ENCODE results near the gene NTSR1.

NTSR1 gene

DNA sequence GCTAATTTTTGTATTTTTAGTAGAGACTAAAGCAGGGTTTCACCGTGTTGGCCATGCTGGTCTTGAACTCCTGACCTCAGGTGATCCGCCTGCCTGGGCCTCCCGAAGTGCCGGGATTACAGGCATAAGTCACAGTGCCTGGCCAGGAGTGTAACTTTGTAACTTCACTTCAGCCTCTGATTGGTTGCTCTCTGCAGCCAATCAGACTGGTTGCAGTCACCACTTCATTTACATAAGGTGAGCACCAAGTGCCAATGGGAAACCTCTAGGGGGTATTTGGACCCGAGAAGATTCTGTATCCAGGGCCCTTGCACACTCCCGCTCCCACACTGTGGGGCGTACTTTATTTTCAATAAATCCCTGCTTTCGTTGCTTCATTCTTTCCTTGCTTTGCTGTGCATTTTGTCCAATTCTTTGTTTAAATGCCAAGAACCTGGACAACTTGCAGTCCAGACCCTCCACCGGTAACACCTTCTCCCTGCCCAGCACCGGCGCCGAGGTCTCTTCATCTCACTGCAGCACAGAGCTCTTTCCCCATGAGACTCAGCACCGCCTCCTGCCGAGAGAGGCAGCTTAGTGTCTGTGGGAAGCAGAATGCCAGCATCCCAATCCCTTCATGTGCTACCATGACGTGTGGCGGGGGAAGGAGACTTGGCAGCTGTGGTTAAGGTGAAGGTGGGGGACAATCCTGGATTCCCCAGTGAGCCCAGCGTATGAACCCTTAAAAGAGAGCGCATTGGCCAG is 73.7 kb downstream of the NTSR1 start:
- DNase-seq (ENCODE audit: low read depth in 1 of 2, low spot score in 1 of 2) = no peak

DNA sequence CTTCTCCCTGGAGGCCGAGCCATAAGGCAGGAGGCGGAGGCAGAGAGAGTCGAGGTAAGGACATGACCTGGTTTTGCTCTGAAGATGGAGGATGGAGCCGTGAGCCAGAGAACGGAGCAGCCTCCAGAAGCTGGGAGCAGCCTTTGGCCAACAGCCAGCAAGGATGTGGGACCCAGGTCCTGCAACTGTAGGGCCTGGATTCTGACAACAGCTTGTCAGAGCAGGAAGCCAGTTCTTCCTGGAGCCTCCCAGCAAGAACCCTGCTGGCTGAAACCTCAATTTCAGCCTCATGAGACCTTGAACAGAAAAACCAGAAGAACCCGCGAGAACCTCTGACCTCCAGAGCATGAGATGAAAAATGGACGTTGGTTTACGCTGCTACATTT is 74.2 kb downstream of the NTSR1 start:
- DNase-seq (ENCODE audit: low read depth in 1 of 2, low spot score in 1 of 2) = no peak

DNA sequence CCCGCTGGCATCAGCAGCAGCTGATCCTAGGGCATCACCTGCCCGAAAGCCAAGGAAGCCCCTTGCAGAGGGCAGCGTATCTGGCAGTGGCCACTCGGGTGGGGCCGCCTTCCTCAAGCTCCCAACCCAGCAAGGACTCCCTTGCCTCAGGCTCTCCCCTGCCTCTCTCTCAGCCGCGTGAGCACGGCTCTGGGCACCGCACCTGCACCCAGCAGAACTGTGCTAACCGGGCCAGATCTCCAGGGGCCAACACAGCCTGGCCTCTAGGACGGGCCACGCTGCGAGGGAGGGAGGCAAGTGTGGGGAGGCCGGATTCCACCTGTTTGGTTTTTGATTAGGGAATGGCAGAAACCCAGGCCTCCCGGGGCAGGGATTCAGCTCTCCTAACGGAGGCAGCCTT is 75.9 kb downstream of the NTSR1 start:
- DNase-seq (ENCODE audit: low read depth in 1 of 2, low spot score in 1 of 2) = no peak

DNA sequence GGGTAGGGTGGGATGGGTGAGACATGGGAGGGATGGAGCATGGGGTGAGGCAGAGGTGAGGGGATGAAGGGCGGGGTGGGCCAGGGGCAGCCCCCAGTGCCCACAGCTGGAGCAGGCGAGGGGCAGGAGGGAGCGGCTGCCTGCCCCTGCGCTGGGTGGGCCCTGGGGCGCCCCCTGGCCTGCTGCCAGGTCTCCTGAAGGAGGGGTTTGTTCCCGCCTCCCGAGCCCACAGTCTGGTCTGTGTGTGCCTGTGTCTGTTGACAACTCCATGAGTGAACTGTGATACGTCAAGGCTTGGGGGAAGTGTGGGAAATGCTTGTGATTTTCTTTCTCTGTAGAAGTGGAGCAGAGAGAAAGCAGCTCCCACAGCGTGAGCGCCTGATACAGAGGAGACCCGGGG is 76.8 kb downstream of the NTSR1 start:
- no peak for DNase-seq (ENCODE audit: low read depth in 1 of 2, low spot score in 1 of 2)

DNA sequence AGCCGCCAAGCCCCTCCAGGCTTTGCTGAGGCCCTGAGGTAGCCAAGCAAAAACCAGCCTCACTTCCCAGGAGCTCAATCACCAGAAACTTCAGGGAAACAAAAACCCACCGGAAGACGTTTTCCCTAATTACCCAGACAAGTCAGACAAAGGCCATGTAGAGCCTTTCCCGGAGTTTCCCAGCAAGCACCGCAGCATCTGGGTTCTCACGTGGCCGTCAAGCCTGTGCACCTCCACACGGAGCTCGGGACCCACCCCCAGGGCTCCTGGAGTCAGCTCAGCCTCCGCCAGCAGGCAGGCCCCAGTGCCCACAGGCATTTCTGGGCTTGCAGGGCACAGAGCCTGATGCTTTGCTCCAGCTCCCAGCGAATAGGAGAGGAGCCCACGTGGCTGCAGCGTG is 77.5 kb downstream of the NTSR1 start:
- no peak for DNase-seq (ENCODE audit: low read depth in 1 of 2, low spot score in 1 of 2)

DNA sequence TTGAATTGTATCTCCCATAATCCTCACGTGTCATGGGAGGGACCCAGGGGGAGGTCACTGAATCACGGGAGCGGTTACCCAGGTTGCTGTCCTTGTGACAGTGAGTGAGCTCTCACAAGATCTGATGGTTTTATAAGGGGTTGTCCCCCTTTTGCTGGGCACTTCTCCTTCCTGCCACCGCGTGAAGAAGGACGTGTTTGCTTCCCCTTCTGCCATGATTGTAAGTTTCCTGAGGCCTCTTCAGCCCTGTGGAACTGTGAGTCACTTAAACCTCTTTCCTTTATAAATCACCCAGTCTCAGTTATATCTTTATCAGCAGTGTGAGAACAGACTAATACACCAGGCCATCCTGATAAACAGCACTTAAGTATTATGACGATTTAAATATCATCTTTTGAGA is 78.7 kb downstream of the NTSR1 start:
- no peak for DNase-seq (ENCODE audit: low read depth in 1 of 2, low spot score in 1 of 2)

DNA sequence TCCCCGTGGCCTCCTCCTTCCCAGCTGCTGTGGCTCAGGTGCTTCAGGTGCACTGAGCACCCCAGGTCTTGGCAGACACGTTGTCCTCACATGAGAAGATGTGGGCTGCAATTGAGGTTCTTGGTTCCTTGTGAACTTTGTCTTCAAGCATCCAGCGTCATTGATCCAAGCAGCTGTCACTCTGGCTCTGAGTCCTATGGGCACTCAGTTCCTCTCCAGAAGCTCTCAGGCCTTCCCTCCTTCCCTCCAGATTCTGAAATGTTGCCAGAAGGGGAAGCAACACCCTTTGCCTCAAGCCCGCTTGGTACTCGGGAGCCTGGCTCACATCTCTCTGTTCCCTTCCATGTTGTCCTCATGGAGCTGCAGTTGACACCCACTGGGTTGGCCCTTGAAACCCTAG is 79.2 kb downstream of the NTSR1 start:
- DNase-seq (ENCODE audit: low read depth in 1 of 2, low spot score in 1 of 2) = no peak

DNA sequence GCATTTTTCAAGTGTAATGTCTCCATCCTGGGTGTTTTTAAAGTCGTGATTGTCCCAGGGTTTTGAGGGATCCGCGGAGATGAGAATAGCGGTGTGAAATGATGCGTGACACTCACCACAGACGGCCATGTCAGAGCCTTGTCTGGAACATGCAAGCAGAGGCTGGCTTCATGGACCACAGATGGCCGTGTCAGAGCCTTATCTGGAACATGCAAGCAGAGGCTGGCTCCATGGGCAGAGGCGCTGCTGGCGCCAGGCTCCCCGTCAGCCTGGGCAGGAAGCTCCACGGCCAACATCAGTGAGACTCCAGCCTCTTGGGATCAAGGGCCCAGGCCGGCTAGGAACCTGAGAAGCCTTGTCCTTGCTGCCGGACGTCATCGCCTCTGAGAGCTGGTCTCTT is 80.0 kb downstream of the NTSR1 start:
- DNase-seq (ENCODE audit: low read depth in 1 of 2, low spot score in 1 of 2) = no peak

DNA sequence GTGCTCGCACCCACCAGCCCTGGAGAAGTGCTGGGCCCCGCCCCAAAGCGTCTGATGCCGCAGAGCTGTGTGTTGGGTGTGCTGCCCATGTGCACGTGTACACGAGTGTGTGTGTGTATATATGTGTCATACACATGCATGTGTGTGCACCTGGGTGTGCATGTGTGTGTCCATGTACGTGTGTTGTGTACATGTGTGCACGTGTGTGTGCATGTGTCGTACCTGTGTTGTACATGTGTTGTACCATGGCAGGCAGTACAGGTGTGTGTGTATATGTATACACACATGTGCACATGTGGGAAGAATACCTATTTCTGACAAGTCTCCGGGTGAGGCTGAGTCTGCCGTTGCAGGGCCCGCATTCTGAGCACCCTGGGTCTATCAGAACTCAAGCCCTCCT is 81.4 kb downstream of the NTSR1 start:
- DNase-seq (ENCODE audit: low read depth in 1 of 2, low spot score in 1 of 2) = no peak

DNA sequence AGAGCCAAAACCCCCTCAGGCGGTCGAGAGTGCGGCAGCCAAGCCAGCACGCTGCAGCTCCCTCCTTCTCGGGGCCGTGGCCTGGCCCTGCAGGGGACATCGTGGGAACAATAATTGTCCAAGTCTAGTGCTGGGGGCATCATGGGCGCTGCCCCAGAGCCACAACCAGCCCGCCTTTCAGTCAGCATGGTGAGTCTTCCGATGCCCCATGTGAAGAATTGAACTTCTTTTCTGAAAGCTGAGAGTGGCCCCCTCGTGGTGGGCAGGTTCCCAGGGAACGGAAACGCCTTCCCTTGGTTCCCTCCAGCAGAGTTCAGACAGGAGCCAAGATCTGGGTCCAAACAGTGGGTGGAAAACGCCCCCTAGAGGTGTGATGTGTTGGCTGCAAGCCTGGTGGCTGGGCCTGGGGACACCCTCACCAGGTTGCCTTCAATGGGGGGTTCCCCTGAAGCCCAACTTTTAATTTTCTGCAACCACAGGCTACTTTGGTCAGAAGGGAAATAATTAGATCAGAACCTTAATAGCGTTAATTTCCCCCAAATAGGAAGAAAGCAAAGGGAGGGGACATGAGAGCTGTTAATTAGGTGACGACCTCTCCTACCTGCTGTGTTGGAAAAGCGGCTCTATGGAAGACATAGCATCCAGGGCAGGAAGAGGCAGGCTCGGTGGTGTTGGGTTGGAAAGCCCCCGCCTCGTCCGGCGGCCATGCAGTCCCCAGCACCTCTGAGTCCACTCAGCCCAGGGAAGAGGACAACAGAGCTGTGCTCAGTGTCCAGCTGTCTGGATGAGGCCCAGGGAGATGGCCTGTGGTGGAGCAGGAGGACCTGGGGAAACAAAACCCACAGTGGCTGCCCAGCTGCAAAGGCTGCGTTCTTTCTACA is 82.9 kb downstream of the NTSR1 start:
- DNase-seq (ENCODE audit: low read depth in 1 of 2, low spot score in 1 of 2) = peak; percentile 49 to 78

DNA sequence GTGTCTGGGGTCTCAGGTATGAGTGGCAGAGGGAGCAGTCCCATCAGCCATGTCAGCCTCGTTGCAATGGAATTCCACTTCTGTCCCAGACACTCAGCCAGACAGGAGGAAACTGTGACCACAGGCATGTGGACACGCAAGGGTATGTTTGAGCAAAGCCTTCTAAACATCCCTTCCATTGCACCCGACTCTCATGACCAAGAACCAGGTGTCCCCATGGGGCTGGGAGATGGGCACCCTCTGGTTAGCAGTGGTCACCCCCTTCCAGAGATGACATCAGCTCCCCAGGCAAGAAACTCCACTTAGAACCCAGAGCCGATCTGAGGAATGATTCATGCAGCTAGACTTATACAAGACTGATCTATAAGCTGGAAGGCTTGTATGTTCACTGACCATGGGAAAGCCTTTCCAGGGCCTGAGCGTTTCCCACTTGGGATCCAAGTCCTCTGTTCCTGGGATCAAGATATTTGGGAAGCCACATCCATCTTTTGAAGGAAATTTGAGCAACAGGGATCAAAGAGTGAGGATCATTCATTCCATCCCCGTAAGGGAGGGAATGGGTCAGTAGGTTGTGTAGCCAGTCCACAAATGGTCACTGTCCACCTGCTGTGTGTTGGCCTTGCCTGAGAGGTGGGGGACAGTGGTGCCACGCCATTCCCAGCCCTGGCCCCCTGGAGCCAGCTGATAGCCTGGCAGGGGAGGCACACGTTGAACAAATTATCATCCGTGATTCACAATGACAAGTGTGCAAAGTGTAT is 83.7 kb downstream of the NTSR1 start:
- DNase-seq (ENCODE audit: low read depth in 1 of 2, low spot score in 1 of 2) = no peak

DNA sequence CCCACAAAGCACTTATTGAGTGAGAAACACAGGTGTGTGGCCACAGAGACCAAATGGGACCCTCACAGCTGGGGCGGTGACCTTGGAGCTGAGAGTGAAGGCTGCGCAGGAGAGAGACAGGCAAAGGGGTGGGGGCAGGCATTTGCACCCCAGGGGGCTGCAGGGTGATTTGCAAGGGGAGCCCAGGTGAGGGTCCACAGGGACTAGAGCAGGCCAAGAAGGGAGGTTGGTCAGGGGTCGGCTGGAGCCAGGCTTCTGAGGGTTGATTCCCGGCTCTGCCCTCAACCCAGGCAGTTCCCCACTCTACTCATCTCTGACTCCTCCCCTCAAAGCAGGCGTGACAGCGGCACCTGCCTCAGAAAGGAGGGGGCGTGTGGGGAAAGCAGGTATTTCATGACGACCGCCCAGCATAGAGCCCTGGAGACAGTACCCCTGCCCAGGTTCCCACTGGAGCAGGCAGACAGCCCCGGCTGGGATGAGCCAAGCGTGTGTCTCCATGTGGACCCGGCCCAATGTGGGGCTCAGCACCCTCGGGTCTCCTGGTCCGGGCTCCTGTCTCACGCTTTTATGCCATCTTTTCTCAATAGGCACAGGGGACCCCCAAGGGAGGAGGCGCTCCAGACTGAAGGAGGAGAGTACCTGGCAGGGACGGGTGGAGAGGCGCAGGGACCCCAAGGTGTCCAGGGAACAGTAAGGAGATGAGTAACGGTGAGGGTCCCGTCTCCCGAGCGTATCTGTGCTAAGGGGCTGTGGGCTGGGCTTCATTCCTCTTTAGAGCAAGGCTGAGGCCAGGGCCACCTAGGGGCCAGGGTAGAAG is 84.5 kb downstream of the NTSR1 start:
- DNase-seq (ENCODE audit: low read depth in 1 of 2, low spot score in 1 of 2) = no peak

DNA sequence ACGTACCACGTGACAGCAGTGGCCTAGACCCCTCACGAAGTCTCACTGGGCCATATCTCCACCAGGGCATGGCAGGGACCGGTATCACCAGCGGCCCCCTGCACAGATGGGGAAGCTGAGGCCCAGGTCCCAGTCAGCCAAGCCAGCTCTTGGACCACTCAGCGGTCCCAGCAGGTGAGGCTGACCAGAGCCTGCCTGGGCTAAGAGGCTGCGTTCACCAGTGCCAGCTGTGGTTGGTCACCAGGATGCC is 85.0 kb downstream of the NTSR1 start:
- DNase-seq (ENCODE audit: low read depth in 1 of 2, low spot score in 1 of 2) = no peak

DNA sequence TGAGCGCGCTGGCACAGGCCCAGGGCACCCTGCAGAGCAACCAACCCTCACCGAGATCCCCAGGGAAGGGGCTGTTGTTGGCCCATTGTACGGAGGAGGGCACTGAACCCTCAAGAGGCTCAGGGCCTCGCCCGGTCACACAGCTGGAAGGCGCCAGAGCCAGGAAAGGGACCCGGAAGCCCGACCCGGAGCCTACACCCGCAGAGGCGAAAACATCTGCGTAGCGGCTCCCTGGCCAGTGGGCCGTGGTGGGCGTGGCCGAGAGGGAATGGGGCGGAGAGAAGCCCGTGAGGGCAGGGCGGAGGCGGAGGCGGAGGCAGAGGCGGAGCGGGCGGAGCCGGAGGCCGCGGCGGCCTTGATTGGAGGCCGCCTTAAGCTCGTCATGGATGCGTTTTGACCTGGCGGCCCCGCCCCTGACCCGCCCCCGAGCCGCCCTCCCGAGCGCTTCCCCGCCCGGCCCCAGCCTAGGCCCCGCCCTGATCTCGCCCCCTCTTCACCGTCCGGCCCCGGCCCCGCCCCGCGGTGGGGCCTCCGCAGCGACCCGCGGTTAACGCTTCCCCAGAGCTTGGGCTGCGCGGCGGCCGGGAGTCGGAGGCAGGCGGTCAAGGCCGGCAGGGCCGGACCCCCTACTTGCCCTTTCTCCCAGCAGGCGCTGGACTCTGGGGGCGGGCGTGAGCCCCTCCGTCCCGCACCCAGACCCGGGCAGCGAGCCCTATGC is 85.5 kb downstream of the NTSR1 start:
- peak; percentile 80 to 92 for DNase-seq (ENCODE audit: low read depth in 1 of 2, low spot score in 1 of 2)

DNA sequence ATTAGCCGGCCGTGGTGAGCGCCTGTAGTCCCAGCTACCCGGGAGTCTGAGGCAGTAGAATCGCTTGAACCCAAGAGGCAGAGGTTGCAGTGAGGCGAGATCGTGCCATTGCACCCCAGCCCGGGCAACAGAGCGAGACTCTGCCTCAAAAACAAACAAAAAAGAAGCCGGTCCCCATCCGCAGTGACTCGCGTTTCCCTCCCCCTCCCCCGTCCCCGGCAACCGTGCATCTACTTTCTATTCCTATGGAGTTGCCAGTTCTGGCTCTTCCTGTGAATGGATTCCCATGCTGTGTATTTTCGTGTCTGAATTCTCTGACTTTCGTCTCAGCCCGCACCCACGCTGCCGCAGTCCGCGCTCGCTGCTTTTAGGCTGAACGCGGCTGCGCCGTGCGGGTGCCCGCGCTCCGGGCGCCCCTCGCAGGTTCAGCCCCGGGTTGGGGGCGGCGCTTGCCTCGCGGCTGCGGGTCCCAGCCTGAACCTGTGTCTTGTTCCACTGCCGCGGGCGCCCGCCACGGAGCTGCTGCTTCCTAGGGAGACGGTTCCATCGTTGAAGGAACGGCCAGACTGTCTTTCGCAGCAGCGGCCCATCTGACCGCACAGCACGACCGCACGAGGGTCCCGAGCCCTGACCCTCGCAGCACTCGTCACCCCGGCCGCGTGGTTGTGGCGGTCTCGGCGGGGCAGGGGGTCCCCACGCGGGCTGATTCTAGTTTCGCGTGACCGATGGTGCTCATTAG is 86.6 kb downstream of the NTSR1 start:
- DNase-seq (ENCODE audit: low read depth in 1 of 2, low spot score in 1 of 2) = peak; percentile 37 to 58

DNA sequence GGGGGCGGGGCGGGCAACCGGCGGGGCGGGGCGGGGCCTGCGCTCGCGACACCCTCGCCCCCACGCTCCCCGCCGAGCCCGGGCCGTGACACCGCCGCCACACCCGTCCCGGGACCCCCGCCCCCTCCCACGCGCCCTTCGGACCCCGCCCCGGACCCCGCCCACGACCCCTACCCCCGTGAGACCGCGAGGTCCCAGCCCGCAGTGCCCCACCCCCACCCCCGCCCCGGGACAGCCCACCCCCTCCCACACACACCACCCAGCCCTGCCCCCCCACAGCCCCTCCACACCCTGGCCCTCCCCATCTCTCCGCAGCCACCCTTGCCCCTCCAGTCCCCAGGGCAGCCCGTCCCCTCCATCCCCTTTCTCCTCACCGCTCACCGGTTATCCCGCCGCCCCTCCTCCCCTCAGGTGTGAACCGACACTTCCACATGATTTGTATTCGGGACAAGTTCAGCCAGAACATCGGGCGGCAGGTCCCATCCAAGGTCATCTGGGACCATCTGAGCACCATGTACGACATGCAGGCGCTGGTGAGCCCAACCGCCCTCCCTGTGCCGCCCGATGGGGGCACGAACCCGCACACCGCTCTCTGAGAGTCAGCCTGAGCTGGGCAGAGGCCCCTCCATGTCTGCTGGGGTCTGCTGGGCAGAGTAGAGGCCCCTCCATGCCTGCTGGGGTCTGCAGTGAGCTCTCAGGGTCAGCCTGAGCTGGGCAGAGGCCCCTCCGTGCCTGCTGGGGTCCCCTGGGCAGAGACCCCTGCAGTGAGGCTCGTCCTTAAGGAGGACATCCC is 88.3 kb downstream of the NTSR1 start:
- no peak for DNase-seq (ENCODE audit: low read depth in 1 of 2, low spot score in 1 of 2)

DNA sequence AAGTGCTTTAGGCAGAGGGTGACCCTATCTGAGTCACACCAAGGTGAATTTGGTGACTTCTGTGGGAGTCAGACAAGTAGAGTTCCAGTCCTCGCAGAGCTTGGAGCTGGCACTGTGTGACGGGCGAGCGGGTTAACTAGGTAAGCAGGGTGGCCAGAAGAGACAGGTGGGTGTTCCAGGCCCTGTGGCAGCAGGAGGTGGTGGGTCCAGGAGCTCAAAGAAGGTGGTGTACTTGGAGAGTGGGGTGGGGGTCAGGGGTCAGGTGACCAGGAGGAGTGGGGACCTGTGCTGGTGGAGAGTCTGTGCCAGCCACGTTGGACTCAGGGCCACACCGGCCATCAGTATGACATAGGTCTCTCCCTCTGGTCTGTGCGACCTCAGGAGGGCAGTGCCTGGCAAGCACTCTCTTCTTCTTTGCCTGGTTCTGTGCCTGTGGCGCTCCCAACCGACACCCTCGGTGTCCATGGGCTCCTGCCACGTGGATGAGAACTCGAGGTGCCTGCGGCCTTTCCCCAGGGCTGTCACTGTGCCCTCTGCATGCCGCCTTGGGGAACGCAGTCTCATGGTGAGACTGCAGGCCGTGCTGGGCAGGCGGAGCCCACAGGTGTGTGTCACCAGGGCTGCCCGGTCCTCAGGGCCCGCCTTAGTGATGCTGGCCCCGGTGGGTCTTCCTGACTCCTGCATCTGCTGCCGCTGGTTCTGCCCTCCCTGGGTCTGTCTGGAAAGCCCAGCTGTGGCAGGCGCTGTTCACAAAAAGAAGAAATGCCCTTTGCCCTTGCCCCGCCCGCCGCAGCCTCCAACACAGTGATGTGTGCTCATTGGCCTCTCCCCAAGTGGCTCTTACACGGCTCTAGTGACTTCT is 89.3 kb downstream of the NTSR1 start:
- no peak for DNase-seq (ENCODE audit: low read depth in 1 of 2, low spot score in 1 of 2)

DNA sequence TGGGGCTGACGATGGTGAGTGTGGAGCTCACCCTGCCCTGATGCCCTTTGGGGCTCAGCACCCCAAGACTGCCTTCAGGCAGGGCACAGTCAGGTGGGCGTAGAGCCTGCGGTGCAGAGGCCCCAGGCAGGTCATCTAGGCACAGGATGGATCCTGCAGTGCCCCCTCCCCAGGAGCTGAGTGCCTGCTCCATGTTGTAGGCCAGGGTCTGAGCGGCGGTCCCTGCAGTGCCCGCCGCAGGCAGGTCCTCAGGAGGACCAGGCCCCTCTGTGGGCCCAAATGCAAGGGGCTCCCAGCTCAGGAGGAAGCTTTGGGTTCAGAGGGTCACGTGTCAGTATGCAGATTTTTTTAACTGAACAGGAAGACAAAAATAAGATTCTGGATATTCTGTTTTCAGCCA is 90.4 kb downstream of the NTSR1 start:
- no peak for DNase-seq (ENCODE audit: low read depth in 1 of 2, low spot score in 1 of 2)
